Measurements from ENCODE around the gene PAQR8.

DNA sequence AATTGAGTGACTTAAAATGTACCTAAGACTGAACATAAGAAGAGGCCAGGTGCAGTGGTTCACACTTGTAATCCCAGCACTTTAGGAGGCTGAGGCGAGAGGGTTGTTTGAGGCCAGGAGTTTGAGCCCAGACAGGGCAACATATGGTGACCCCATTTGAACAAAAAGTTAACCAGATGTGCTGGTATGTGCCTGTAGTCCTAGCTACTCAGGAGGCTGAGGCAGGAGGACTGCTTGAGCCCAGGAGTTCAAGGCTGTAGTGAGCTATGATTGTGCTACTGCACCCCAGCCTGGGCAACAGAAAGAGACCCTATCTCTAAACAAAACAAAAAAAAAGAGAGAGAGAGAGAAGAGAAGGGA, 10.1 kb upstream of the PAQR8 start:
- TF ChIP-seq, protein P1, sequence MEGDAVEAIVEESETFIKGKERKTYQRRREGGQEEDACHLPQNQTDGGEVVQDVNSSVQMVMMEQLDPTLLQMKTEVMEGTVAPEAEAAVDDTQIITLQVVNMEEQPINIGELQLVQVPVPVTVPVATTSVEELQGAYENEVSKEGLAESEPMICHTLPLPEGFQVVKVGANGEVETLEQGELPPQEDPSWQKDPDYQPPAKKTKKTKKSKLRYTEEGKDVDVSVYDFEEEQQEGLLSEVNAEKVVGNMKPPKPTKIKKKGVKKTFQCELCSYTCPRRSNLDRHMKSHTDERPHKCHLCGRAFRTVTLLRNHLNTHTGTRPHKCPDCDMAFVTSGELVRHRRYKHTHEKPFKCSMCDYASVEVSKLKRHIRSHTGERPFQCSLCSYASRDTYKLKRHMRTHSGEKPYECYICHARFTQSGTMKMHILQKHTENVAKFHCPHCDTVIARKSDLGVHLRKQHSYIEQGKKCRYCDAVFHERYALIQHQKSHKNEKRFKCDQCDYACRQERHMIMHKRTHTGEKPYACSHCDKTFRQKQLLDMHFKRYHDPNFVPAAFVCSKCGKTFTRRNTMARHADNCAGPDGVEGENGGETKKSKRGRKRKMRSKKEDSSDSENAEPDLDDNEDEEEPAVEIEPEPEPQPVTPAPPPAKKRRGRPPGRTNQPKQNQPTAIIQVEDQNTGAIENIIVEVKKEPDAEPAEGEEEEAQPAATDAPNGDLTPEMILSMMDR (conservative IDR thresholded peaks at IDR 0.05 in 1 of 2, IDR thresholded peaks at IDR 0.05 in 1 of 2; ENCODE audit: extremely low read depth in 1 of 2, insufficient read depth in 1 of 2, low read depth in 1 of 2, low read length in 2 of 2) = no peak
- TF ChIP-seq EZH2 (IDR thresholded peaks at IDR 0.05; ENCODE audit: borderline replicate concordance, low read length) = no peak
